ENCODE measurements around the gene ASL.

GRCh38 chr7:66123175-66123528 lies 47.5 kb downstream of the ASL start:
- TF ChIP-seq CTCF (IDR thresholded peaks at IDR 0.05): no peak
- no peak for TF ChIP-seq POLR2A (IDR thresholded peaks at IDR 0.05)
- no peak for TF ChIP-seq POLR2AphosphoS5 (IDR thresholded peaks at IDR 0.05)

All from sigmoid colon (tissue), 4 donors.